Measurements from ENCODE around the gene TMEM39A. TPM values are rescaled to one million over a fixed set of nuclear protein-coding genes. Genes with fewer than 3 reads are reported as not detected.

Gene TMEM39A
- 10 to 100 TPM; 48.1 to 84.1 (median 59.8) TPM for total RNA-seq

- Histone ChIP-seq H3K4me3 (replicated peaks in 1 of 3) (peak within 1 kb of the TSS; percentile 87 to 97 (median 89)), H3K36me3 (peaks cover 3 to 9% of the 10 kb centered on the region in 2 donors), H3K9me3 (no peaks in the 10 kb centered on the region), H3K4me1 (peaks cover 0 to 25% of the 10 kb centered on the region in 2 donors), H3K27ac (peak within 1 kb of the TSS; percentile 83 to 85 (median 85)), H3K27me3 (no peaks in the 10 kb centered on the region)
- WGBS, 2 donors, result 5 to 6% methylated on average over 46 to 48 of the region's 51 CpGs
- peak; percentile 100 for DNase-seq
- intact Hi-C loops (cut with DNase I), result loop anchor here (10.0 kb wide), 1 partner anchor 189 kb away; no protein-coding TSS in a partner anchor
- TF ChIP-seq POLR2A (IDR thresholded peaks at IDR 0.05) (peak in 1 of 2 donors; percentile 91), CTCF (IDR thresholded peaks at IDR 0.05) (peak in 2 of 6 experiments; percentile 33)
Observed at GRCh38 chr3:119463171-119464169, at the start of gene TMEM39A. Gene TMEM39A (minus strand): TSS chr3:119463615. CDS start chr3:119462074, 1,541 bp downstream.

DNA sequence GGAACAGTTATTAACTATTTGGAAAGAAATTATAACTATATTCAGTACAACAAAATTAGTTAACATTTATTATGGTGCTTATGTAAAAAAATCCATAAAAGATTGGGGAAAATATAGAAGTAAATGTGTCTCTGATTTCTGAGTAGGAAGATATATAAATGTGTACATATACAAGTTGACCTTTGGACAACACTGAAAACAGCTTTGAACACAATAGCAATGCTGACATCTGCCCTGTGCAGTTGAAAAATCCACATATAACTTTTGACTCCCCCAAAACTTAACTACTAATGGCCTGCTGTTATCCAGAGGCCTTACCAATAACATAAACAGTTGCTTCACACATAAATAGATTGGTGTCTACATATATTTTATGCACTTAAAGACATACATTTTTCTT lies 47.3 kb upstream of the TMEM39A start:
- H3K4me3 ChIP-seq (replicated peaks in 1 of 3), result no peak overlapping the region
- DNase-seq, result no peak
- H3K27me3 ChIP-seq, result no peaks in the 10 kb centered on the region
- TF ChIP-seq POLR2A (IDR thresholded peaks at IDR 0.05) (no peak), CTCF (IDR thresholded peaks at IDR 0.05) (no peak)
- peaks cover 23 to 25% of the 10 kb centered on the region in 2 donors for H3K36me3 ChIP-seq
- no peaks in the 10 kb centered on the region for H3K9me3 ChIP-seq
- no peaks in the 10 kb centered on the region for H3K4me1 ChIP-seq
- intact Hi-C loops (cut with DNase I), result no loop called here
- H3K27ac ChIP-seq, result no peak overlapping the region

DNA sequence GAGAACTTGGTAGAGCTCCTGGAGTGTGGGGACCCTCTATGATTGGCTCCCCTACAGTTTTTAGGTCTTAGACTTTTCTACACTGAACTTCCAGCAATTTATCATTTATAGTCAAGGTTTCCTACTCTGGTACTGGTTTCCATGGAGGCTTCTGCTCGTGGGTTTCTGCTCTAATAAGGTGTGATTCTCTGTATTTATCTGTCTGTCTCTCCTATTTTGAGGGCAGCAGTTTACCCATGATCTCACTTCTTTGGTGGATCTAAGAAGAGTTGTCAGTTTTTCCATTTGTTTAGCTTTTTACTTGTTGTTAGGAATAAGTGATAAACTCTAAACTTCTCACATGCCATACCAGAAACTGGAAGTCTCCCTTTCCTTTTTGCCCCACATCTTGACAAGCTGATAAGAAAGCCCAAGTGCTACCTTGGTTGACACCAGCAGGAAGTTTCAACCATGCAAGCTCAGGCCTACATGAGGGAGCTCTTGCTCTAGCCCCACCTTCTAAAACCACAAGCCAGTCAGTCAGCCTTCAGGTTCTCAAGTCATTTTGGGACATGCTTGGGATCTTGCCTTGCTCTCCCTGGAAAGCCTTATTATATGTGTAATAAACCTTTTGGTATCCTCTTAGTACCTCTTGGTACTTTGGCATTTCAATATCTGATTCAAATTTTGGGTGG lies 44.9 kb upstream of the TMEM39A start:
- H3K9me3 ChIP-seq, result no peaks in the 10 kb centered on the region
- intact Hi-C loops (cut with DNase I), result no loop called here
- H3K27me3 ChIP-seq, result no peaks in the 10 kb centered on the region
- peaks cover 12 to 25% of the 10 kb centered on the region in 2 donors for H3K36me3 ChIP-seq
- DNase-seq, result no peak
- no peaks in the 10 kb centered on the region for H3K4me1 ChIP-seq
- TF ChIP-seq CTCF (IDR thresholded peaks at IDR 0.05), result no peak
- TF ChIP-seq POLR2A (IDR thresholded peaks at IDR 0.05), result no peak
- H3K4me3 ChIP-seq (replicated peaks in 1 of 3), result no peak overlapping the region
- H3K27ac ChIP-seq, result no peak overlapping the region
- WGBS, 2 donors, result 75 to 84% methylated on average over 1 of the region's 1 CpG

GRCh38 chr3:119507404-119507803 lies 44.0 kb upstream of the TMEM39A start:
- DNase-seq, result no peak
- H3K27ac ChIP-seq, result no peak overlapping the region
- peaks cover 10 to 24% of the 10 kb centered on the region in 2 donors for H3K36me3 ChIP-seq
- WGBS, 2 donors, result 94 to 97% methylated on average over 2 of the region's 2 CpGs
- H3K9me3 ChIP-seq, result no peaks in the 10 kb centered on the region
- no peak for TF ChIP-seq POLR2A (IDR thresholded peaks at IDR 0.05)
- no peak for TF ChIP-seq CTCF (IDR thresholded peaks at IDR 0.05)
- no peaks in the 10 kb centered on the region for H3K27me3 ChIP-seq
- no peaks in the 10 kb centered on the region for H3K4me1 ChIP-seq
- no peak overlapping the region for H3K4me3 ChIP-seq (replicated peaks in 1 of 3)
- intact Hi-C loops (cut with DNase I), result no loop called here

Data from thyroid gland (tissue), 4 donors.